ENCODE data around the gene RGS19.

Gene RGS19

DNA sequence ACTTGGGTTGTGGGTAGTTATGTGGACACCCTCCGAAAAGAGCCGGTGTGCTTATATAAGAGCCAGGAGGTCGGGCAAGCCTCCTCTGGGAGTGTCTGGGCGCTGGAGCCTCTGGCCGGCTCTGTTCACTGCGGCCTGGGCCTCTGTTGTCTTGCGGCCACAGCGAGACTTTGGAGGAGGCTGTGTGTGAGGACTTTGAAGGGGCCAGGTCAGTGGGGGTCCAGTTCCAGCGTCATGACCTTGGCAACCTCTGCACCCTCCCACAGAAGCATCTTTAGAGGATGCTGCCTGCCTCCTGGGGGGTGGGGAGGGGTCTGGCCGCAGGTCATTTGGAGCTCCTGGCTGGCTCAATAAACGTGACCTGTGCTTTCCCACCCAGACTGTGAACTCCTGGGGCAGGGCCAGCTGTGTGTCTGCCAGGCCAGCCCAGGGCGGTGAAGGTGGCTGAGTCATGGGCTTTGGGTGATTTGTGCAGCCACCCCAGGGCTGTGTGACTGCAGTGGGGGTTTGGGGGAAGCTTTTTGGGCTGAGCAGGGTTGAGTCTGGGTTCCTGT is 15.1 kb downstream of the RGS19 start:
- no peak for DNase-seq (ENCODE audit: low read depth)

DNA sequence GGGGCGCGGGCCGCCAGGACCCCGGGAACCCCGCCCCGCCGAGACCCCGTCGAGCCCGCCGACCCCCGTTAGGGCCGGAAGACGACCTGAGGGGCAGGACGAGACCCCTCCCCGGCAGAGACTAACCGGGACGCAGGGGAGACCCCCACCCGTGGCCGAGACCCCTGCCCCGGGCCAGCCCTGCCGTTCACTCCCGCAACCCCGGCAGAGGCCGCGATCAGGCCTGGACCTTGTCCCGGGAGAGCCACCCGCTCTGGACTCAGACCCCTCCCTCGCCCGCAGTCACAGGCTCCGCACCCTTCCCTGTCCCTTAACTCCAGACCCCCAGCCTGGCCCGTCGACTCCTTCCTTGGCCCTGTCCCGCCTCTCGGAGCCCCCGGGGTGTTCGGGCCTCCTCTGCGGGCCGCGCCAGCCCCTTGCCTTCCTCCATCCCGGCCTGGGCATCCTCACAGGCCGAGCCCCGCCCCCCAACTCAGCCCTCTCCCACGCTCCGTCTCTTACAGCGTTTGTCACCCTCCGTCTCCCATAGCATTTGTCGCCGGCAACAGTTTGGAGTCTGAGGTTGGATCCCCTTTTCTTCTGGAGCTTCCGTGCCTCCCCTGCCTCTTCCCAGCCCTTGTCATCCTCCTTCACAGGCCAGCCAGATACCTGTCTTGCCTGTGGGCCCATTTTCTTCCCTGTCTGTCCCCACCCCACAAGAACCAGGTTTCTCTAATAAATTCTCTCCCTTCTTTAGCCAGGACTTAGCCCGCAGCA is 15.8 kb downstream of the RGS19 start:
- no peak for DNase-seq (ENCODE audit: low read depth)

- peak; percentile 89 for DNase-seq (ENCODE audit: low read depth)
These were observed 16.5 kb downstream of the RGS19 start, which contains the start of gene TCEA2 for GRCh38 chr20:64062596-64063388. TSS of gene TCEA2 (plus strand) at chr20:64063198. CDS start at chr20:64063313, 115 bp downstream.

- DNase-seq (ENCODE audit: low read depth) = no peak
These were observed 17.1 kb downstream of the RGS19 start for GRCh38 chr20:64062276-64062595.

DNA sequence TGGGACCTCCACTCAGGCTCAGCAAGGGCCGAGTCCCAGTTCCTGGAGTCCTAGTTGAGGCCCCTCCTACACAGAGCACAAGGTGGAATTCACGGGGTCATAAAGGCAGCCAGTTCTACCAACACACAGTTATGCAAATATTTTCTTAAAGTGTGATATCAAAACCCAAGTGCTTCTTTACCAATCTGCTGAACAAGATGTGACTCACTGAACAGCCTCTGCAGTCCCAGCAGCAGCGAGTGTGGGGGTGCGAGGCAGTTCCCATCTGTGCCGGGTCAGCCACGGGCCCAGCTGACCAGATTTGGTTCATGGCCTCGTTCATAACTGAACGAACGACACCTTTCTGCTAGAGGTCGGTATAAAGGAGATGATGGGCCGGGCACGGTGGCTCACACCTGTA is 20.8 kb downstream of the RGS19 start:
- DNase-seq (ENCODE audit: low read depth) = no peak

GRCh38 chr20:64057628-64058498 is 21.5 kb downstream of the RGS19 start:
- peak; percentile 66 for DNase-seq (ENCODE audit: low read depth)

GRCh38 chr20:64056889-64057627 is 22.3 kb downstream of the RGS19 start:
- DNase-seq (ENCODE audit: low read depth) = no peak

GRCh38 chr20:64056639-64056888 is 22.8 kb downstream of the RGS19 start:
- DNase-seq (ENCODE audit: low read depth) = no peak

- DNase-seq (ENCODE audit: low read depth) = no peak
These were observed 23.3 kb downstream of the RGS19 start for GRCh38 chr20:64055893-64056638.

GRCh38 chr20:64055396-64055892 is 23.9 kb downstream of the RGS19 start:
- no peak for DNase-seq (ENCODE audit: low read depth)

- DNase-seq (ENCODE audit: low read depth) = no peak
These were observed 25.3 kb downstream of the RGS19 start for GRCh38 chr20:64053841-64054661.

- no peak for DNase-seq (ENCODE audit: low read depth)
These were observed 26.1 kb downstream of the RGS19 start for GRCh38 chr20:64052987-64053840.

GRCh38 chr20:64052326-64052722 is 27.0 kb downstream of the RGS19 start:
- DNase-seq (ENCODE audit: low read depth) = no peak

GRCh38 chr20:64051561-64052325 is 27.6 kb downstream of the RGS19 start:
- DNase-seq (ENCODE audit: low read depth) = no peak

GRCh38 chr20:64051033-64051452 is 28.3 kb downstream of the RGS19 start:
- no peak for DNase-seq (ENCODE audit: low read depth)

DNA sequence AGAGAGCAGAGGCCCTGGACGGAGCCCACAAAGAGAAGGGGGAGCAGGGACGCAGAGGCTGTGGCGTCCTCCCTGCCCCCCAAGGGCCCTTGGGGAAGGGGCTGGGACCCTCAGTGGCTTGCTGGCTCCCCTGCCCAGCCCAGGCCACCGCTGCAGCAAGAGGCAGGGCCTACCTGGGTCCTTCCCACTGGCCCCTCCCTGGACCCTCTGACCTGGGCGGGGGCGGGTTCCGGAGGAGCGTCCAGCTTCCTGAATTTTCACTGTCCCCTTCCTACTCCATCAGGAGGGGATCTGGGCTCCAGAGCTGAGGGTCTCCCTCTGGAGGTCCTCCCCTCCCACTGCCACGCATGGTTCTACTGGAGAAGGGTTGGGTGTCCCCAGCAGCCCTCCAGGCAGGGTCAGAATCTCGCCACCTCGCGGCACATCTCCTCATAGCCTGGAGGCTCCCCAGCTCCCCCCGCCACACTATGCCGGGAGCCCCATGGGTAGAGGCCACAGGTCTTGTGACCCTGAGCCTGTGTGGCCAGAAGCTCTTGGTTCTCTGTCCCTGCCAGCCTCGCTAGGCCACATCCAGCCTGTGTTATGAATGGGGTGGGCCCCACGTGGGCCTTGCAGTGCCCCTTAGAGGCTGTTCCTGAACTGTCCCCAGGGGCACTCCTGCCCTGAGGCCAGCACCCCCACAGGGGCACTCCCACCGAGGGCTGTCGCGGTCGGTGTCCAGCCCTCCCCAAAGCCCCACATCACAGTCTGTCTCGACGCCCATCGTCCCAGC is 28.9 kb downstream of the RGS19 start:
- DNase-seq (ENCODE audit: low read depth) = no peak

DNA sequence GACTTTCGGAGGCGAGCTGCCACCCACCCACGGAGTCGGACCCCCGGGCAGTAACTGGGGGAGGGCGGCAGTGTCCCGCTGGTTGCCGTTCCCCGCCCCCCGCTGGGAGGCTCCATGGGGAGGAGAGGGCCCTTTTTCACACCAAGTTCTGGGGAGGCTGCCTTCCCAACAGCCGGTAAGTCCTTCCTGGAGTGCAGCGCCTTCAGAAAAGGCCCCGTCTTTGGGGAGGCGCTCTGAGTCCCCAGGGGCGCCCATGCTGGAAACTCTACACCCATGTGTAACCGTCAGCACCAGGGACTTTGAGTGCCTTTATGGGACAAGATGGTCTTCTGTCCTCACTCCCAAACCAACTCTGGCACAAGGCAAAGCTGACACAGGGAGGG is 29.4 kb downstream of the RGS19 start:
- no peak for DNase-seq (ENCODE audit: low read depth)
